Upper lobe of right lung (tissue), 1 donor: ENCODE data around the gene HSPA6. TPM values are rescaled to one million over a fixed set of nuclear protein-coding genes. Genes with fewer than 3 reads are reported as not detected.
A peak's percentile ranks its signal among the peaks of the same experiment; 100 is the strongest.

Experiments used
- ATAC-seq: fragments of 200-7000 bp; cut with Tn5 transposase; one replicate; pipeline ENCODE4 v1.9.1; 2020; ENCODE audit warnings: mild to moderate bottlenecking, moderate library complexity
- DNase-seq: peaks from one replicate; pipeline ENCODE4 v3.0.0-alpha.2; 2020
- H3K27ac ChIP-seq: fragments of 200-600 bp; one replicate; pipeline ENCODE4 v1.8.0; 2022
- H3K27me3 ChIP-seq: fragments of 200-600 bp; one replicate; pipeline ENCODE4 v1.8.0; 2022; ENCODE audit warnings: mild to moderate bottlenecking
- H3K36me3 ChIP-seq: fragments of 200-600 bp; one replicate; pipeline ENCODE4 v1.8.0; 2022
- H3K4me1 ChIP-seq: fragments of 200-600 bp; one replicate; pipeline ENCODE4 v1.8.0; 2022
- H3K4me3 ChIP-seq: fragments of 200-600 bp; one replicate; pipeline ENCODE4 v1.8.0; 2022; ENCODE audit warnings: mild to moderate bottlenecking
- H3K9me3 ChIP-seq: fragments of 200-600 bp; one replicate; pipeline ENCODE4 v1.8.0; 2022
- CTCF ChIP-seq: fragments of 200-600 bp; IDR thresholded peaks from one replicate; pipeline ENCODE4 v1.8.0; 2022; ENCODE audit warnings: antibody characterized with exemption
- intact Hi-C: fragments of 100-400 bp; cut with DNase I; formaldehyde crosslinking; loops from one replicate; pipeline ENCODE4 v1.11.0; 2022
- total RNA-seq: library from RNA; stranded (reverse); fragmentation: NEBNext Ultra II Directional; extraction: Animal tissue kit (Norgen Biotek cat#: 25700); gene quantifications from one replicate; pipeline ENCODE4 v1.2.1, GENCODE V29; 2021
- donor health status: DM: no; HTN: yes; CAD: no; lungs with severe emphysema.

The HSPA6 gene
- total RNA-seq, 1 donor from 2014 or later: 10.9 TPM

- intact Hi-C loops: loop anchor here (10.0 kb wide), 1 partner anchor 261 kb away; the partner anchor contains the start of gene DUSP12
- no peak for TF ChIP-seq CTCF
- peaks cover 3% of the 10 kb centered on the region for H3K4me1 ChIP-seq
- H3K36me3 ChIP-seq: no peaks in the 10 kb centered on the region
- no peak overlapping the region for H3K27ac ChIP-seq
- ATAC-seq: no peak
- no peaks in the 10 kb centered on the region for H3K27me3 ChIP-seq
- H3K9me3 ChIP-seq: no peaks in the 10 kb centered on the region
- H3K4me3 ChIP-seq: no peak overlapping the region
- DNase-seq: no peak
Observed at GRCh38 chr1:161483361-161483760, 41.0 kb upstream of the HSPA6 start.

- TF ChIP-seq CTCF: peak; percentile 32
- intact Hi-C loops: loop anchor here (10.0 kb wide), 1 partner anchor 260 kb away; the partner anchor contains the start of gene DUSP12
- no peak overlapping the region for H3K27ac ChIP-seq
- peaks cover 3% of the 10 kb centered on the region for H3K4me1 ChIP-seq
- ATAC-seq (peak; percentile 49), DNase-seq (no peak)
- H3K36me3 ChIP-seq: no peaks in the 10 kb centered on the region
- no peaks in the 10 kb centered on the region for H3K9me3 ChIP-seq
- H3K27me3 ChIP-seq: no peaks in the 10 kb centered on the region
- no peak overlapping the region for H3K4me3 ChIP-seq
Observed at GRCh38 chr1:161484613-161485012, 39.7 kb upstream of the HSPA6 start.

GRCh38 chr1:161486806-161487741 lies 37.3 kb upstream of the HSPA6 start:
- H3K36me3 ChIP-seq: no peaks in the 10 kb centered on the region
- peak; percentile 88 for TF ChIP-seq CTCF
- intact Hi-C loops: loop anchor here (10.0 kb wide), 1 partner anchor 258 kb away; the partner anchor contains the start of gene DUSP12
- DNase-seq: no peak
- no peak overlapping the region for H3K27ac ChIP-seq
- H3K4me3 ChIP-seq: no peak overlapping the region
- H3K9me3 ChIP-seq: no peaks in the 10 kb centered on the region
- H3K27me3 ChIP-seq: peaks cover 2% of the 10 kb centered on the region
- peaks cover 3% of the 10 kb centered on the region for H3K4me1 ChIP-seq
- ATAC-seq: peak; percentile 89

- H3K27ac ChIP-seq: no peak overlapping the region
- H3K9me3 ChIP-seq: no peaks in the 10 kb centered on the region
- no peak for DNase-seq
- H3K27me3 ChIP-seq: peaks cover 4% of the 10 kb centered on the region
- no peak overlapping the region for H3K4me3 ChIP-seq
- H3K4me1 ChIP-seq: peaks cover 3% of the 10 kb centered on the region
- H3K36me3 ChIP-seq: no peaks in the 10 kb centered on the region
- peak; percentile 35 for ATAC-seq
- intact Hi-C loops: no loop called here
- TF ChIP-seq CTCF: no peak
Observed at GRCh38 chr1:161491472-161491871, 32.9 kb upstream of the HSPA6 start.

GRCh38 chr1:161492827-161493226 lies 31.5 kb upstream of the HSPA6 start:
- ATAC-seq: no peak
- peaks cover 4% of the 10 kb centered on the region for H3K27me3 ChIP-seq

More at GRCh38 chr1:161492827-161493226, 31.5 kb upstream of the HSPA6 start:
- no peaks in the 10 kb centered on the region for H3K4me1 ChIP-seq
- H3K9me3 ChIP-seq: no peaks in the 10 kb centered on the region
- H3K4me3 ChIP-seq: no peak overlapping the region
- intact Hi-C loops: no loop called here
- no peak for TF ChIP-seq CTCF
- DNase-seq: no peak
- no peak overlapping the region for H3K27ac ChIP-seq
- no peaks in the 10 kb centered on the region for H3K36me3 ChIP-seq
